ENCODE results near the gene TANGO2. TPM values are rescaled to one million over a fixed set of nuclear protein-coding genes. Genes with fewer than 3 reads are reported as not detected.

The TANGO2 gene
- polyA plus RNA-seq, 12 donors = 6.4 to 15.0 (median 9.1) TPM; not detected in 1

DNA sequence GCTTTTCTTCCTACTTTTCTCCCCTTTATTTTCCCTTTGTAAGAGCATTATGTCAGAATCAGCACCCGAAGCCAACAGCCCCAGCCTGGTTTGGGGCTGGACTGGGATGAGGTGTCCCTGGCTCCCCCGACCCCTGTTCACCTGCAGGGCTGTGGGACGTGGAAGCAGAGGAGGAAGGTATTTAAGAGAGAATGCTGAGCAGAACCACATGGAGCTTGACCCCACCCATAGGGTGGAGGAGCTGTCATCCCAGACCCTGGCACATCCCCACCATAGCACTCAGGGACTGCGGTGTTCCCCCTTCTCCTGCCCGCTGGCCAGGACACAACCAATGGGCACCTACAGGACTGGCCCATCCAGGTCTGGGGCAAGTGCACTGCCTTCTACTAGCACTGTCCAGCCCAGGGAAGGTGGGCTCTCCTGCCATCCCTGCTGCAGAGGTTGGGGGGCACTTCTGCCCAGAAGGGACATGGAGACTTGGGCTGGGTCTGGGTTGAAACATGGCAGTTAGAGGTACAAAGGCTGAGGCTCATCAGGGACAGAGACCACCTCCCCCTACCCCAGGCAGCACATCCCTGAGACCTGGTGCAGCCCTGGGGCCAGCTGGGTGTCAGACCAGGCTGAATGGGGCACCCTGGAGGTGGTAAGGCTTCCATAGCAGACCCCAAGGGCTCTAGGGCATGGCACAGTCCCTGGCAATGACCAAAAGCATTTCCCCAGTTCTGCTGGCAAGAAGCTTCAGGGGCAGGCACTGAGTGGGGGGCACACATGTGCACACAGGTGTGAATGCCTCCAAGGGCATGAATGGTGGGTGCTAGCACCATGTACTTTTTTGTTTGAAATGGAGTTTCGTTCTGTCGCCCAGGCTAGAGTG, 19.7 kb downstream of the TANGO2 start:
- DNase-seq = no peak

GRCh38 chr22:20043057-20043996, 22.4 kb downstream of the TANGO2 start:
- DNase-seq = no peak

DNA sequence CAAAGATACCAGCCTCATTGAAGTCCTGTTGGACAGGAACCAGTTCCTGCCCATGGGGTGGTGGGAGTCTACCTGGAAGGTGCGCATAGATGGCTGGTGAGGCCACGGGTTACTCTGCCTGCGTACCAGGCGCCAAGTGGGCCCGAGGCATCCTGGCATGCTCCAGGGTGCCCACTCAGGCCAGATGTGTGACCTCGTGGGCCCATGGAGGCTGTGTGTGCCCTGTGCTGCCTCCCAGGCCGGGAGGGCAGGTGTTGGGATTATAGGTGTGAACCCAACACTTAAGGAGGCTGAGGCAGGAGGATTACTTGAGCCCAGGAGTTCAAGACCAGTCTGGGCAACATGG, 23.1 kb downstream of the TANGO2 start:
- DNase-seq = no peak

- DNase-seq = no peak
These were observed 23.7 kb downstream of the TANGO2 start for GRCh38 chr22:20044495-20045151.

GRCh38 chr22:20046730-20047129, 25.8 kb downstream of the TANGO2 start:
- DNase-seq = no peak

GRCh38 chr22:20051927-20052308, 31.0 kb downstream of the TANGO2 start:
- no peak for DNase-seq

- no peak for DNase-seq
These were observed 31.7 kb downstream of the TANGO2 start for GRCh38 chr22:20052309-20053259.

- DNase-seq = no peak
These were observed 32.6 kb downstream of the TANGO2 start for GRCh38 chr22:20053407-20054033.

DNA sequence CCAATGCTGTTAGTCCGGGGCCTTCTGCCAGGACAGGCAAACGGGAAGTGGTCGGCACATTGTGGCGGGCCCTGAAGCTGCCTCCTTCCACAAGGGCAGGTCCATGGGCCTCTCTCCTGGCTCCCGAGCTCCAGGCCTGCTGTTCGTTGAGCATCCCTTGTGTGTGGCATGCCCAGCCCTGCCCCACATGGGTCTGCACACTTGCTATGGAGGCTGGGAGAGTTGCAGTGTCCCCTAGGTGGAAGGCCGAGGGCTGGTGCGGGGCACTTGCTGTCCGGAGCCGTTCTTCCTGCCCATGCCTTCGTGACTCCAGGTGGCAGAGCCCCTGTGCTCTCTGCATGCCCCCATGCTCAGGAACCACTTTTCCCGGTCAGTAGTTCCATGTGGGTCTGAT, 33.1 kb downstream of the TANGO2 start:
- no peak for DNase-seq

DNA sequence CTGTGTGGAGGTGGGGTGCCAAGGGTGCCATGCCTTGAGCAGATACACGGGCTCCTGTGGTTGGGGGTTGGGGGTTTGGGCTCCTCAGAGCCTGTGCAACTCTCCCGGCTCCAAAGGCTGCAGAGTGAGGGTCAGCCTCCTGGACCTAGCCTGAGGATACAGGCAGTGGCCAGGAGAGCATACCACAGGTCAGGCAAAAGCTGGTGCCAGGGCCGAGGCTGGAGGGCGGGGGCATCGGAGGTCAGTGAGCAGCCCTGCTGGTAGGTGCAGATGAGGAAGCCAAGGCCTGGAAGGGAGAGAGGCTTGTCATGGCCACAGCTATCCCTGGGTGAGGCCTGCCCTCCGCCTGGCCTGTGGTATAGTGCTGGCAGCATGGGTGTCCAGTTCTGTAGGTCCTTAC, 33.6 kb downstream of the TANGO2 start:
- DNase-seq = no peak

DNA sequence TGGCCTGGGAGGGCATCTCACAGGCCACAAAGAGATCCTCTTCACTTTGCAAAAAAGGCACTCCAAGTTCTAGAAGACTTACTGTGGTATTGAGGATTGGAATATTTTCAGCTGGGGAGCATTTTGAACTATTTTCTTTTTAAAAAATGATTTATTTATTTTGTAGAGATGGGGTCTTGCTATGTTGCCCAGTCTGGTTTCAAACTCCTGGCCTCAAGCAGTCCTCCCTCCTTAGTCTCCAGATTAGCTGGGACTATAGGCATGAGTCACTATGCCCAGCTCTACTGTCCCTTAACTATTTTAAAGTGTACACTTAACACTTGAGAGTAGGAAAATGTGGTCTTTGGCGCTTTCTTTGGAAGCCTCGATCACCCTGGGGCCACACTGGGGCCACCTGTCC, 34.2 kb downstream of the TANGO2 start:
- no peak for DNase-seq

- DNase-seq = no peak
These were observed 34.7 kb downstream of the TANGO2 start for GRCh38 chr22:20055654-20056053.

- DNase-seq = no peak
These were observed 35.3 kb downstream of the TANGO2 start for GRCh38 chr22:20056161-20056560.

DNA sequence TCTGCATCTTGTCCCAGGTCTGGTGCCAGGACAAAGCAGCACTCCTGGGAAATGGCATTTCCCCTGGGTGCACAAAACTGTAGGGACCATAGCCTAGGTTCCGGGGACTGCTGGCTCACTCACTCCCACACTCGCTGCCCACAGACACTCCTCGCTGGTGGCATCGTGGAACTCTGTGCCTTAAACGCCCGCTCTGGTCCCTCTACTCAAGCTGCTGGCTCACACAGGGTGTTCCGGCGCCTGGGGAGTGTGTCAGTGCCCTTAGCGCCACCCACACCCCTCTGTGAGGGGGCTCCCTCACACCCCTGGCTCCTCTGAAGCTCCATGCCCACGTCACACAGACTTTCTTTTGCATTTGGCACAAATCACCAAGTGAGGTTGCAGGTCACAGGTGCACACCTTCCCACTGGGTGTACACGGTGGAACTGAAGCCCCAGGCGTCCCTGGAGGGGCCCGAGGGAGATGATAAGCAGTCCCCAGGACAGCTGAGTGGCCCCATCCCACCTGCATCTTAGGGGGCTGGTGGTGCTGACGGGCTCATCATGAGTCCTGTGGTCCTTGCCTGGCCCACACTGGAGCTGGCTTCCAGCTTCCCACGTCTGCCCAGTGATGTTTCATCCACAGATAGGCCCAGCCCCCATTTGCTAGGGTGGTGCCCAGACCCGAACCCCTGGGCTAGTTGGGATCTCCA, 35.9 kb downstream of the TANGO2 start:
- no peak for DNase-seq

DNA sequence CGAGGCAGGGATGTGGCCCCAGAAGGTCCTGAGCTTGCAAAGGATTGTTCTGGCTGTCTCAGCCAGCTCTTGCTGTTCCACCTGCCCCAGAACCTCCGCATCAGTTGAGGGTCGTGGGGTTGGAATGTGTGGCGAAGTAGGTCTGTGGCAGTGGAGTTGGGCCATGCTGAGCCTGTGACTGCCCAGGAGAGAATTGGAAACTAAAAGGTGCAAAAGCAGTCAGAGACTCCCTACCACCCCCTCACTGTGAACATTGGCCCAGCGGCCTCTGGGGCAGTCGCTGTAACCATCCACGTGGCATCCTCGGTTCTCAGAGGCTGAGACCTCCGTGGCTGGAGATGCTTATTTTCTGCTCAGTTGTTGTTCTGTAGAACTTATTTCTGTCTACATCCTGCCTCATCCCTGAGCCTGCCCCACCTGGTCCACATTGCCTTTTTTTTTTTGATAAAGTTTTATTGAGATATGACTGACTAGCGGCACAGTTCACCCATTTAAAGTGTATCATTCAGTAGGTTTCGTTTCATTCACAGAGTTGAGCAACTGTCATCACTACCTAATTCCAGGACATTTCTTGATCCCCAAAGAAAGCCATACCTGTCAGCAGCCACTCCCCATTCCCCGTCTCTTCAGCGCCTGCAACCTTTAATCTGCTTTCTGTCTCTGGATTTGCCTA, 36.8 kb downstream of the TANGO2 start:
- no peak for DNase-seq

DNA sequence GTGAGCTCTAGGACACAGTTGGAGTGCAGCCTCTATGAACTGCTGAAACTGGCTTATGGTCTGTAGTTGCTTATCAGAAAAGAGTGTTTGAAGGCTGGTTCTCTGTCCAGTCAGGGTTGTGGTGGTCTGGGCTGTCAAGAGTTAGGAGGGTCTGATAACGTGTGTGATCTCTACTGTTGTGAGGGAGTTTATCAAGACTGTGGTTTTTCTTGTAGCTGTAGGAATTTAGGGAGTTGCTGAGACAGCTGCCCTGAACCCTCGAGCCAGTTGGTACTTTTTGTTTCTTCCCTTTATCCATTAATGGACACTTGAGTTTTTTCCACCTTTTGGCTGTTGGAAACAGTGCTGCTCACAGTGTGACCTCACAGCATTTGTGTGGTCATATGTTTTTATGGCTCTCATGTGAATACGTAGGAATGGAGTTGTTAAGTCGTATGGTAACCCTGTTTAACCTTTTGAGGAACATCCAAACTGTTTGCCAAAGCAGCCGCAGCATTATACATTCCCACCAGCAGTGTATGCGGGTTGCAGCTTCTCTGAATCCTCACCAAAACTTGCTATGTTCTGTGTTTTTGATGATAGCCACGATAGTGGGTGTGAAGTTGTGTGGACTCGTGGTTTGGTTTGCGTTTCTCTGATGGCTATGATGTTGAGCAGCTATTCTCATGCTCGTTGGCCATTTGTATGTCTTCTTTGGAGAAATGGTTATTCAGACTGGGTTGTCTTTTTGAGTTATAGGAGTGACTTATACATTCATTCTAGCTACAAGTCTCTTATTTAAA, 38.3 kb downstream of the TANGO2 start:
- DNase-seq = no peak

- no peak for DNase-seq
These were observed 40.0 kb downstream of the TANGO2 start for GRCh38 chr22:20060700-20061480.

DNA sequence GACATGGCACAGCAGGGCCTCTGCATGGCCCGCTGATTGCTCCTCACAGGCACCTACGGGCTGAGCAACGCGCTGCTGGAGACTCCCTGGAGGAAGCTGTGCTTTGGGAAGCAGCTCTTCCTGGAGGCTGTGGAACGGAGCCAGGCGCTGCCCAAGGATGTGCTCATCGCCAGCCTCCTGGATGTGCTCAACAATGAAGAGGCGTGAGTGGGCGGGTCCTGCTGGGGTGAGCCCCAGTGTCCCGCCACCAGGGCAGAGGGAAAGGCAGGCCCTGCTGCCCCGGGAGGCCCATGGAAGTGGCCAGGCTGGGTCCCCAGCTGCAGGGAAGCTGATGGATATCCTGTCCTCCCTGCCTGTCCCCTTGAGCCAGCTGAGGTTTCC, 40.6 kb downstream of the TANGO2 start:
- DNase-seq = no peak

Measured in muscle of arm (tissue), 12 donors.